Cardiac fibroblast (primary cell): ENCODE measurements around the gene RAPSN.

ENCODE experiments used
- DNase-seq, 2 donors: peaks; one replicate each; pipeline versions ENCODE4 v3.0.0 to v3.0.0-alpha.2; 2010; ENCODE audit warnings: low read depth in 2 of 2
- H3K4me3 ChIP-seq, 2 donors: replicated peaks in 1 of 2; 1 replicate in 1 of 2; 2 replicates in 1 of 2; pipeline ENCODE4 v1.5.1; 2011; ENCODE audit warnings: low read depth in 2 of 2, low read length in 2 of 2, mild to moderate bottlenecking in 2 of 2, moderate library complexity in 1 of 2
- CTCF ChIP-seq: IDR thresholded peaks from one replicate; pipeline ENCODE4 v1.5.1; 2011; ENCODE audit warnings: low read depth, mild to moderate bottlenecking, low read length, inconsistent platforms

Gene RAPSN

DNA sequence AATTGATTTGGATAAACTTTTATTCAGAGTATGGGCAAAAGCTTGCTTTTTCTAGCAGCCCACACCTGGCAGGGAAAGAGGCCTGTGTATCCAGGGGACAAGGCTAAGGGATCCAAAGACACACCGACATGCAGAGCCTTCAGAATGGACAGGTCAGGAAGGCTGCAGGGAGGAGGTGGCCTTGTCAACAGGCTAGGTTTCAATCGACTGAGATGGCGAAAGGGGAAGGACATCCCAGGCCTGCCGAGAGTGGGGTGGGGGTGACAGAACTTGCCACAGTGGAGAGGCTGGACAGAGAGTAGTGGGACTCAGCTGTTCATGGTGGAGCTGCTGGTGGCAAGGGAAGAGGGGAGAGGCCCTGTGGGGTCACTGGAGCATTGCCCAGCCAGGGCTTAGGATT, 45.8 kb downstream of the RAPSN start:
- H3K4me3 ChIP-seq = no peak overlapping the region
- no peak for TF ChIP-seq CTCF
- no peak for DNase-seq

DNA sequence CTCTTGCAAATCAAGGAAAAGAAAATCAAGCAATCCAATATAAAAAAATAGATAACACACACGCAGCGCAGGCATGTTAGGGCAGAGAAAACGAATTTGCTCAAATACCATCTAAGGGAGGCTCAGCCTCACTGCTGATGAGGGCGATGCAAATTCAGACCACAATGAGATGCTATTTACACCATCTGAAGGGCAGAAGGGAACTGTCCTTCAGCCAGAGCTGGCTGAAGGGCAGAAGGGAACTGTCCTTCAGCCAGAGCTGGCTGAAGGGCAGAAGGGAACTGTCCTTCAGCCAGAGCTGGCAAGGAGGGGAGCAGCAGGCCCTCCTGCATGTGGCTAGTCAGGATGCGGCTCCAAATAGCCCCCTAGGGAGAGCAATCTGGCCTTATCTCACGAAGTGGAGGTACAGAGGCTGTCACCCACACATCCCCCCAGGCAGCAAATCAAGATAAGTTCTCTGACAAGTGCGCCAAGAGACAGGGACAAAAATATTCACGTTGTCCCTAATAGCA, 48.1 kb downstream of the RAPSN start:
- H3K4me3 ChIP-seq = no peak overlapping the region
- no peak for DNase-seq
- no peak for TF ChIP-seq CTCF

- DNase-seq = no peak
- TF ChIP-seq CTCF = no peak
- peak overlapping the region; percentile 53 for H3K4me3 ChIP-seq
These were observed 48.8 kb downstream of the RAPSN start for GRCh38 chr11:47399860-47400767.

DNA sequence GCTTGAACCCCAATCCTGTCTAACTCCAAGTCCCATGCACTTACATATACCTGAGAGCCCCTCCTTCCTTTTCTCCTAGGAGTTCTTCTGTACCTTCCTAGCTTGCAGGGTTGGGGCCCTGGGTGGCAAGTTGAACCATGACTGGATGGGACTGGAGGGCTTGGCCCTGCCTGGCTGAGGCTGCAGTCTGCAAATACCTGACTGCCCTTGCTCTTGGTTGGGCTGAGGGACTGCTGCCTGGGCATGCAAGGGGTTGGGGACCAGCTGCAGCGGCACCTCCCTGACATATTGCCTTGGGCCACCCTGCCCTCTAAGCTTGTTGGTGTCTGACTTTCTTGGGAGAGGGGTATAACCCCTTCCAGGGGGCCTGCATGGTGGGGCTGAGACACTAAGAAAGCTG, 50.4 kb downstream of the RAPSN start:
- no peak overlapping the region for H3K4me3 ChIP-seq
- no peak for DNase-seq
- no peak for TF ChIP-seq CTCF

DNA sequence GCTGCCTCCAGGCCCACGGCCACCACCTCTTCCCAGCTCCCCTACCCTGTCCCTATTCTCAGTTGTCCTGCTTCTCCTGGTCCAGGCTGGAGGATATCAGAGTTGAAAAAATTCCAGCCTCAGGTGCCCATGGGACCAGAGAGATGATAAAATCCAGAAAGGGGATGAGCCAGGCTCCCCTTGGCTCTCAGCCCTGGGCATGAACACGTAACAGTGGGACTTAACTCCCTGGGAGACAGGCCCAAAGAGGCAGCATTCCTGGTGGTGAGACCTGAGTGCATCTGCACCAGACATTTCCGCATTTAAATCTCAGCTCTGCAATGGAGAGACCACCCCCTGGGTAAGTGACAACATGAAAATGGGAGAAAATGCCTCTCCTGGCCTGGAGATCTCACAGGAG, 50.9 kb downstream of the RAPSN start:
- no peak for TF ChIP-seq CTCF
- no peak for DNase-seq
- H3K4me3 ChIP-seq = no peak overlapping the region

DNA sequence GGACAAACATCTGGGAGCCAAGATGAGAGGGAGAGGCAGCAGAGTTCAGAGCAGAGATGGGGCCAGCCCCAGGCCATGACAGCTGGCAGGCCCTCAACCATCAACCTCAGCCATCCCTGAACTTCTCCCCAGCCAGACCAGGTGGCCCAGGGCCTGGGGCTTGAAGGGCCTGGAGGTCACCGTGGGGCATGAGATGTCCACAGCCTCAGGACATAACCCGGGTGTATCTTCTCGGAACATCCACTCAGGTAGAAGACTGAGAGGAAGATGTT, 53.0 kb downstream of the RAPSN start:
- no peak for TF ChIP-seq CTCF
- H3K4me3 ChIP-seq = no peak overlapping the region
- DNase-seq = no peak
